Right lobe of liver (tissue), 6 donors: ENCODE measurements around the gene TPBGL. TPM values are rescaled to one million over a fixed set of nuclear protein-coding genes. Genes with fewer than 3 reads are reported as not detected.

Source experiments
- ATAC-seq, 4 donors: fragments of 200-7000 bp; cut with Tn5 transposase; one replicate each; pipeline ENCODE4 v1.9.1; 2020; ENCODE audit warnings: mild to moderate bottlenecking in 4 of 4, moderate library complexity in 4 of 4
- DNase-seq, 3 donors: peaks; one replicate each; pipeline ENCODE4 v3.0.0-alpha.2; 2020
- H3K27ac ChIP-seq, 3 donors: fragments of 200-600 bp; one replicate each; pipeline ENCODE4 v1.8.0; 2022
- H3K27me3 ChIP-seq, 2 donors: fragments of 200-600 bp; one replicate each; pipeline ENCODE4 v1.8.0; 2022
- H3K36me3 ChIP-seq, 4 donors: fragments of 200-600 bp; sonication (generic) in 1 of 4; one replicate each; pipeline versions ENCODE4 v1.5.1 to v1.8.0; 2017 to 2022; ENCODE audit warnings: control low read depth in 1 of 4
- H3K4me1 ChIP-seq, 4 donors: fragments of 200-600 bp; sonication (generic) in 1 of 4; one replicate each; pipeline versions ENCODE4 v1.5.1 to v1.8.0; 2017 to 2022; ENCODE audit warnings: control low read depth in 1 of 4
- H3K4me3 ChIP-seq, 3 donors: fragments of 200-600 bp; one replicate each; pipeline ENCODE4 v1.8.0; 2022
- H3K9me3 ChIP-seq, 4 donors: fragments of 200-600 bp; sonication (generic) in 1 of 4; one replicate each; pipeline versions ENCODE4 v1.5.1 to v1.8.0; 2017 to 2022; ENCODE audit warnings: control low read depth in 1 of 4
- POLR2A ChIP-seq: fragments of 450-650 bp; IDR thresholded peaks from one replicate; pipeline ENCODE4 v1.6.1; 2017; ENCODE audit warnings: antibody characterized with exemption, mild to moderate bottlenecking
- WGBS: methylation state at CpG from one replicate; pipeline ENCODE4 v1.1.6; 2018; ENCODE audit warnings: low coverage, low lambda C conversion rate; ENCODE audit not compliant: insufficient coverage; ENCODE audit errors: missing lambda C conversion rate; 5-methylcytosine and 5-hydroxymethylcytosine counted together
- intact Hi-C, 2 donors: fragments of 100-400 bp; cut with DNase I; formaldehyde crosslinking; loops; one replicate each; pipeline versions ENCODE4 v1.11.2 to v1.14.1; 2022
- total RNA-seq, 6 experiments: library from RNA; depleted of rRNA in 2 of 6; stranded (reverse); fragments of >200 nt in 2 of 6; fragmentation: NEBNext Ultra II Directional in 3 of 6; extraction: Animal tissue kit (Norgen Biotek cat#: 25700) in 3 of 6; gene quantifications; one replicate each; pipeline versions ENCODE4 v1.1.0 to v1.2.4, GENCODE V29; 2016 to 2023
- TF ChIP-seq, protein P1 (sequence below), 4 donors: fragments of 200-600 bp in 3 of 4; fragments of 450-650 bp in 1 of 4; IDR thresholded peaks; one replicate each; pipeline versions ENCODE4 v1.5.1 to v1.8.0; 2016 to 2022; ENCODE audit warnings: antibody characterized with exemption in 4 of 4, mild to moderate bottlenecking in 2 of 4
- donor health status: DM: no; HTN: yes; CAD: no.
- donor health status: DM: no; HTN: no; CAD: no.
- donor health status: DM: no; HTN: no; CAD: no.
- donor health status: DM: no; HTN: yes; CAD: no.
- donor health status: DM: no; HTN: yes; CAD: no.

The TPBGL gene
- total RNA-seq, 6 experiments from 2014 or later: not detected

GRCh38 chr11:75291741-75292140, 51.2 kb downstream of the TPBGL start:
- TF ChIP-seq, protein P1, sequence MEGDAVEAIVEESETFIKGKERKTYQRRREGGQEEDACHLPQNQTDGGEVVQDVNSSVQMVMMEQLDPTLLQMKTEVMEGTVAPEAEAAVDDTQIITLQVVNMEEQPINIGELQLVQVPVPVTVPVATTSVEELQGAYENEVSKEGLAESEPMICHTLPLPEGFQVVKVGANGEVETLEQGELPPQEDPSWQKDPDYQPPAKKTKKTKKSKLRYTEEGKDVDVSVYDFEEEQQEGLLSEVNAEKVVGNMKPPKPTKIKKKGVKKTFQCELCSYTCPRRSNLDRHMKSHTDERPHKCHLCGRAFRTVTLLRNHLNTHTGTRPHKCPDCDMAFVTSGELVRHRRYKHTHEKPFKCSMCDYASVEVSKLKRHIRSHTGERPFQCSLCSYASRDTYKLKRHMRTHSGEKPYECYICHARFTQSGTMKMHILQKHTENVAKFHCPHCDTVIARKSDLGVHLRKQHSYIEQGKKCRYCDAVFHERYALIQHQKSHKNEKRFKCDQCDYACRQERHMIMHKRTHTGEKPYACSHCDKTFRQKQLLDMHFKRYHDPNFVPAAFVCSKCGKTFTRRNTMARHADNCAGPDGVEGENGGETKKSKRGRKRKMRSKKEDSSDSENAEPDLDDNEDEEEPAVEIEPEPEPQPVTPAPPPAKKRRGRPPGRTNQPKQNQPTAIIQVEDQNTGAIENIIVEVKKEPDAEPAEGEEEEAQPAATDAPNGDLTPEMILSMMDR (IDR thresholded peaks at IDR 0.05): no peak
- TF ChIP-seq POLR2A: no peak
- no peak overlapping the region for H3K4me3 ChIP-seq
- H3K27me3 ChIP-seq: no peaks in the 10 kb centered on the region
- no peak overlapping the region for H3K27ac ChIP-seq
- no peaks in the 10 kb centered on the region for H3K36me3 ChIP-seq
- WGBS: 70% methylated on average over 3 of the region's 6 CpGs
- H3K9me3 ChIP-seq: no peaks in the 10 kb centered on the region
- DNase-seq (no peak), ATAC-seq (no peak)
- no peaks in the 10 kb centered on the region for H3K4me1 ChIP-seq
- intact Hi-C loops: no loop called here

DNA sequence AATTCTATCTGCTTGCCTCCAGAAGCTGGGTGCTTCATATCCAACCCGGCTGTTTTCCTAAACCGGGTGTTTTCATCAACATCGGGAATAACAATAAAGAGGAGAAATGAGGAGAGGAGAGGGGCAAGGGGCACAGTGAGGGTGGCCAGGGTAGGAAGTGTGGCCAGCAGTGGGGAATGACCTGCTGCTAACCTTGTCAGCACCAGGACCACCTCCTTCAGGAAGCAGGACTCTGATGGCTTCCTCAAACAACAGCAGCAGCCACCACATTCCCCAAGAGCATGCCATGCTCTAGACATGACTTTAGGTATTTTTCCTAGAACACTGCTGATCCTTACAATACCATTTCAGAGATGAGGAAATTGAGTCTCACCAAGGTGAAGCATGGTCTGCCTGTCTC, 52.4 kb downstream of the TPBGL start:
- ATAC-seq (peak in 2 of 4 donors; percentile 19 to 45), DNase-seq (no peak)
- Histone ChIP-seq H3K9me3 (no peaks in the 10 kb centered on the region), H3K36me3 (no peaks in the 10 kb centered on the region), H3K27me3 (no peaks in the 10 kb centered on the region), H3K4me3 (no peak overlapping the region), H3K4me1 (no peaks in the 10 kb centered on the region), H3K27ac (no peak overlapping the region)
- 57% methylated on average over 3 of the region's 3 CpGs for WGBS
- TF ChIP-seq, protein P1 (IDR thresholded peaks at IDR 0.05): no peak
- no peak for TF ChIP-seq POLR2A
- intact Hi-C loops: no loop called here

Other genes starting within 250 kb of the TPBGL start
- gene OR2AT4, start 143.9 kb upstream of the TPBGL start, total RNA-seq: not detected
- 100 to 1,000 TPM; 145 to 316 (median 199) TPM for gene SLCO2B1, start 89.7 kb upstream of the TPBGL start, total RNA-seq
- gene ARRB1, start 110.9 kb downstream of the TPBGL start, total RNA-seq: 10 to 100 TPM in 5 of 6 experiments, 1 to 10 TPM in 1; 8.6 to 26.4 (median 24.5) TPM
- 100 to 1,000 TPM; 311 to 560 (median 447) TPM for gene RPS3, start 158.7 kb downstream of the TPBGL start, total RNA-seq
- under 1 TPM in 1 of 6 experiments, not detected in 5; 0.09 TPM for gene KLHL35, start 192.4 kb downstream of the TPBGL start, total RNA-seq